ENCODE data around the gene HLA-DQB1. TPM values are rescaled to one million over a fixed set of nuclear protein-coding genes. Genes with fewer than 3 reads are reported as not detected.

HLA-DQB1 gene
- polyA plus RNA-seq, 1 donor from 2014 or later, result 155 TPM

Other genes with a start within 250 kb of the HLA-DQB1 start
- gene HLA-DRA, start 226.8 kb downstream of the HLA-DQB1 start, polyA plus RNA-seq, result 8,827 TPM
- gene HLA-DRB5, start 136.4 kb downstream of the HLA-DQB1 start, polyA plus RNA-seq, result 92.6 TPM
- 1,928 TPM for gene HLA-DRB1, start 76.8 kb downstream of the HLA-DQB1 start, polyA plus RNA-seq
- 377 TPM for gene HLA-DQA1, start 29.3 kb downstream of the HLA-DQB1 start, polyA plus RNA-seq
- gene HLA-DQA2, start 74.7 kb upstream of the HLA-DQB1 start, polyA plus RNA-seq, result 167 TPM
- 121 TPM for gene HLA-DQB2, start 96.9 kb upstream of the HLA-DQB1 start, polyA plus RNA-seq
- gene HLA-DOB, start 150.3 kb upstream of the HLA-DQB1 start, polyA plus RNA-seq, result 368 TPM
- 26.8 TPM for gene TAP2, start 172.1 kb upstream of the HLA-DQB1 start, polyA plus RNA-seq
- 366 TPM for gene PSMB8, start 177.4 kb upstream of the HLA-DQB1 start, polyA plus RNA-seq
- gene TAP1, start 187.0 kb upstream of the HLA-DQB1 start, polyA plus RNA-seq, result 219 TPM
- 695 TPM for gene PSMB9, start 187.5 kb upstream of the HLA-DQB1 start, polyA plus RNA-seq